ENCODE results near the gene ASIC2. TPM values are rescaled to one million over a fixed set of nuclear protein-coding genes. Genes with fewer than 3 reads are reported as not detected.

ASIC2 gene
- total and polyA plus RNA-seq, 2 donors (not counting 3 experiments of a cell fraction or from before 2014, with no cell fraction given), result not detected

DNA sequence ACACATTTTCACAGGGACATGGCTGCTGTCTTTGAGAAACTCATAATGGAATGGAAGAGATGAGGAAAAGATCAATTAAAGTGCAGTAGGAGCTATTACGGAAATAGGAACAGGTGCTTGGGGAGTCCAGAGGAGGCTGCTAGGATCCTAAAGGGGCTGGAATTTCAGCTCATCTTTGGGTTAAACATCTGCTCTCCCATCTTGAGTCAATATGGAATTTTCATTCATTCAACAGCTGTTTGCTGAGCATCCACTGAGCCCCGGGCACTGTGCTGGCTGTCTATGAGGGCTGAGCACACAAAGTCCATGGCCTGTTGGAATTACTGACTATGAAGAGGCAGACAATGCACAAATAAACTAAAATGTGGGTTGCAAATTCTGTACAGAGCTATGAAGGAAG lies 47.9 kb downstream of the ASIC2 start:
- H2AFZ ChIP-seq (ENCODE audit: low read depth, low read length), result no peak overlapping the region
- BruUV-seq (replicated peaks), result no TSS peak
- TF ChIP-seq POLR2AphosphoS5 (IDR thresholded peaks at IDR 0.05; ENCODE audit: insufficient read depth, low read depth, low read length) (no peak), GATA2 (IDR thresholded peaks at IDR 0.05; ENCODE audit: insufficient read depth, insufficient read length, low read depth, low read length) (no peak), MYC (IDR thresholded peaks at IDR 0.05; ENCODE audit: low read depth, low read length) (no peak), EZH2 (IDR thresholded peaks at IDR 0.05; ENCODE audit: borderline replicate concordance, low read depth, low read length, severe bottlenecking) (no peak), JUN (IDR thresholded peaks at IDR 0.05; ENCODE audit: borderline replicate concordance, insufficient read depth, insufficient read length, low read depth) (no peak), POLR2A (IDR thresholded peaks at IDR 0.05; ENCODE audit: low read depth, low read length) (no peak), FOS (IDR thresholded peaks at IDR 0.05; ENCODE audit: borderline replicate concordance, insufficient read depth, low read length) (no peak), CTCF (IDR thresholded peaks at IDR 0.05; ENCODE audit: extremely low read depth in 1 of 2, insufficient read depth in 1 of 2, low read depth in 1 of 2, low read length in 2 of 2) (no peak)
- TF ChIP-seq, protein P1, sequence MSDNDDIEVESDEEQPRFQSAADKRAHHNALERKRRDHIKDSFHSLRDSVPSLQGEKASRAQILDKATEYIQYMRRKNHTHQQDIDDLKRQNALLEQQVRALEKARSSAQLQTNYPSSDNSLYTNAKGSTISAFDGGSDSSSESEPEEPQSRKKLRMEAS (IDR thresholded peaks at IDR 0.05; ENCODE audit: insufficient read depth, insufficient read length), result no peak
- H3K9me3 ChIP-seq (replicated peaks; ENCODE audit: control insufficient read depth, insufficient read depth, low read length), result no peaks in the 10 kb centered on the region
- H3K4me2 ChIP-seq (ENCODE audit: insufficient read depth, low read length), result no peak overlapping the region
- H3K4me3 ChIP-seq (replicated peaks in 1 of 3; ENCODE audit: insufficient read depth in 1 of 3, low read depth in 1 of 3, low read length in 3 of 3), result no peak overlapping the region
- DNase-seq (ENCODE audit: low read depth, low spot score), result no peak
- intact Hi-C loops (cut with micrococcal nuclease), result no loop called here
- CTCF ChIA-PET, result interaction anchor here (1.0 kb wide), 1 partner anchor 10 kb away, joined by 3 read pairs; no protein-coding TSS in a partner anchor
- POLR2A ChIA-PET, result no interaction called here
- no peaks in the 10 kb centered on the region for H3K9me1 ChIP-seq (replicated peaks; ENCODE audit: control insufficient read depth, extremely low read depth, insufficient read depth, low read length)
- H3K79me2 ChIP-seq (ENCODE audit: control insufficient read depth, insufficient read depth, low read length), result no peaks in the 10 kb centered on the region
- no peak overlapping the region for H3K27ac ChIP-seq (ENCODE audit: insufficient read depth, low read depth, low read length)
- no peaks in the 10 kb centered on the region for H4K20me1 ChIP-seq (replicated peaks; ENCODE audit: control insufficient read depth, extremely low read depth, insufficient read depth, low read length)
- H3K36me3 ChIP-seq (ENCODE audit: control insufficient read depth in 2 of 2, extremely low read depth in 1 of 2, insufficient read depth in 2 of 2, low read length in 2 of 2), result no peaks in the 10 kb centered on the region
- no peaks in the 10 kb centered on the region for H3K27me3 ChIP-seq (ENCODE audit: control insufficient read depth in 2 of 2, insufficient read depth in 2 of 2, low read length in 2 of 2)
- dilution Hi-C loops (cut with MboI; ENCODE audit: extremely low pct_ligation_motif_present, low sequenced_read_pairs), result no loop called here
- no peak for FAIRE-seq
- H3K9ac ChIP-seq (replicated peaks; ENCODE audit: extremely low read depth, insufficient read depth, low read length), result no peak overlapping the region
- H3K4me1 ChIP-seq (ENCODE audit: control insufficient read depth, extremely low read depth, insufficient read depth, low read length), result peaks cover 3% of the 10 kb centered on the region

Data from endothelial cell of umbilical vein (primary cell).